Hematopoietic multipotent progenitor cell treated with erythropoietin and hydrocortisone succinate and interleukin-3 and kit ligand, for 15 days (in vitro differentiated cells): ENCODE data around the gene PLCL1.

ENCODE experiments used
- DNase-seq: peaks from one replicate; pipeline ENCODE4 v3.0.0-alpha.2; 2015; ENCODE audit warnings: low spot score

PLCL1 gene

DNA sequence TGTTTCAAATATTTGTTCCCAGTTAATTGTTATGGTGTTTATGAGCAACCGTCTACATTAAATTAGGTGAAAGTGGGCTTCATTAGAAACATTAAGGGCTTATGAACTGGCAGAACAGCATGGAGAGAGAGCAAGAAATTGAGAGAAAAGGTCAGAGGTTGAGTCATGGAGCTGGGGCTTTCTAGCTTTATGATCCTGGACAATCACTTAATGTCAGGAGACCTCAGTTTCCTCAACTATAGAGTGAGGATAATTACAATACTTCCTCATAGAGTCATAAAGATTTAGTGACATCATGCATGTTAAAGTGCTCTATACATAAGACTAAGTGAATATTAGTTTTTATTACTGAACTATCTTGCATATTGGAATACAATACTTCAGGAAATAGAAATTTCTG lies 83.9 kb downstream of the PLCL1 start:
- DNase-seq: no peak

DNA sequence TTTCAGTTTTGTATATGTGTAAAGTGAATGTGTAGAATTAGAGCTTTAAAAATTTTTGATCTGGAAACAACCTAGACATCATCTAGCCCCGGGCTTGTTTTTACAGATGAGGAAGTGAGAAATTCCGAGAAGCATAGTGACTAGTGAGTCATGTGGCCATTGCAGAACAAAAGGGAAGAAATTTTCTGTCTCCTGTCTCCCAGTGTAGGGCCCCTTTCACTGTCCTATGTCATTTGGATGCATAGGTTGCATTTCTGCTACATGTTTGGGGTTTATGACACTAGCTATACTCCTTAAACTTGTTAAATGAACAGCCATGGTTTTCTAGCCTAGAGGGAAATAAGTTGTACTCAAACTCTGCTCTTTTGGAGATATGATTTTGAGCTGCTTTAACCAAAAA lies 84.6 kb downstream of the PLCL1 start:
- DNase-seq: no peak

DNA sequence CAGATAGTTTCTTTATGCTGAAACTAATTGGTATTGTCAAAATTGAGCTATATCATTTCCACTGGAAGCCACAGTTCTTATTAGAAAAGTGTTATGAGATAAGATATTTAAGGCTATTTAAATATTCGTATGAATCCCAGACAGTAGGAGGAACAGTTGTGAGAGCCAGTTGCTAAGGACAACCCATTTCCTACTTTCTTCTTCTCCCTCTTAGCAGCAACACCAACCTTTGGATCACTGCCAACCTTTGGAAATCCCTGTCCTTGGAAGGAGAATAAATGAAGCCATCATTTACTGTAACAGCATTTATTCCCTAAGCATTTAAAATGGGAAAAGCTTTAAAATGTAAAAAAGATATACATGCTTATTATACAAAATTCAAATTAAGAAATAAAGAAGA lies 85.8 kb downstream of the PLCL1 start:
- DNase-seq: no peak

DNA sequence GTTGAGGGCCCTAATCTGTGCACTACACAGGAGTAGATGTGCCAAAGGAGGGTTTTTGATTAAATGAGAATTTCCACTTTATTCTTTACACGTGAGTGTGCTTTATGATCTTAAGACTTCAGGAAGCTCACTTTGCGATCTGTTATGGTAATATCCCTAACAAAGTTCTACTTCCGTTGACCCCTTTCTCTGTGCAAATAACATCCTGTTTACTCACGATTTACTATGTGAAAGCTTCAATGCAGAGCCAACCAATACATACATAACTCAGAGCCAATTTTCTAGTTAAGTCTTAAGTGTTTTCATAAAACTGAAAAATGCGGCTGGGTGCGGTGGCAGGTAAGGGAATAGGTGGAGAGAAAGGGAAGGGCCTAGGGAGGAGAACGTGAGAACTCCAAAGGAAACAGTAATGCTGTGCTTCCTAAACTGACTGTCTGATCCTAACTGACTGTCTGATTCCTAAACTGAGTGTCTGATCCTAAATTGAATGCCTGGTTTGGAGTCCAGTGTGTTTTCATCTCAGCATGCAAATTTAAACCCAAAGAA lies 87.6 kb downstream of the PLCL1 start:
- DNase-seq: no peak

DNA sequence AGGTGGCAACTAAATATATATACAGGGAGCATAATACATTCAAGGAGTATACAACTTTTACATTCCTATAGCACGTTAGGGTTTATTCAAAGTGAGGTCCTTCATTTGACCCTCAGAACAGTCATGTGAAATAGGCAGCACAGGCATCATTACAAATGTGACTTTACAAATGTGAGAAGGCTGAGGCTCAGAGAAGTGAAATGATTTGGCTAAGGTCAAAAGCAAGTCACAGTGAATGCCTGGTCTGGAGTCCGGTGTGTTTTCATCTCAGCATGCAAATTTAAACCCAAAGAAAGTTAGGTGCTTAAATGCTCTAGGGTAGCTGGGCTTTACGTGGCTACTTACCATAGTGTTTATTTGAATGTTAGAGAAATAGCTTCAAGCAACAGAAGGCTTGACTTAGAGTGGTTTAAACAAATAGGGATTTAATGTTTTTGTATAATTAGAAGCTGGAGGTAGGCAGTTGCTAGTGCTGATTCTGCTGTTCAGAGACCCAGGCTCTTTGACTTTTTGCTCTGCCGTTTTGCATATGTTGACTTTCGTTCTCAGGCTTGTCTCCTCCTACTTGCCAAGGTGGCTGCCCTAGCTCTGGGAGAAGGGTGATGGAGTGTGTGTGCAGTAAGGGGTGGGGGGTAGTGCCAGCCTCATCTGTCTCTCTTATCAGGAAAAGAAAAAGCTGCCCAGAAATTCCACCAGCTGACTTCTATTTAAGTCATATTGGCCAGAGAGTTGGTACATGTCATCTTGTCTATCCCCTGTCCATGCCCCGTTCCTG lies 89.2 kb downstream of the PLCL1 start:
- no peak for DNase-seq

DNA sequence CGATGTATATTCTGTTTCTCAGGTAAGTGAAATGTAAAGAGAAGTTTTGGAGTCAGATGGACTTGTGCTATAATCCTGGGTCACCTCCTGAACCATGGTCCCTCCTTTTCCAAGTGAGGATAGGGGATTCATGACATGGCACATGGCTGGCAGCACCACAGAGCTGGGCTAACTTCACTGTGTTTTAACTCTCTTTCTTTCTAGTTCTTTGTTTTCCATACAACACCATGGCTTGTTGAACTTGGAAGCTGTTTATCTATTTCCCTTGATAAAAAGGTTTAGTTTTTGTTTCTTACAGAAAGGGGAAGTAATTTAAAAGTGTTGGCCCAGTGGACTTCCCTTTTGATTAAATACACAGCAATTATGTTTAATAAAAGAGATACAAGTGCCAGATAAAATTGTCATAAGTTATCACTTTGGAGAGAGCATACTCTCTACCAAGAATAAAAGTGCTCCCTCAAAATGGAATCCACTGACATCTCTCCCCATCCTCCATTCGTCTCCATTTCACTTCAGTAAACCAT lies 90.4 kb downstream of the PLCL1 start:
- no peak for DNase-seq

DNA sequence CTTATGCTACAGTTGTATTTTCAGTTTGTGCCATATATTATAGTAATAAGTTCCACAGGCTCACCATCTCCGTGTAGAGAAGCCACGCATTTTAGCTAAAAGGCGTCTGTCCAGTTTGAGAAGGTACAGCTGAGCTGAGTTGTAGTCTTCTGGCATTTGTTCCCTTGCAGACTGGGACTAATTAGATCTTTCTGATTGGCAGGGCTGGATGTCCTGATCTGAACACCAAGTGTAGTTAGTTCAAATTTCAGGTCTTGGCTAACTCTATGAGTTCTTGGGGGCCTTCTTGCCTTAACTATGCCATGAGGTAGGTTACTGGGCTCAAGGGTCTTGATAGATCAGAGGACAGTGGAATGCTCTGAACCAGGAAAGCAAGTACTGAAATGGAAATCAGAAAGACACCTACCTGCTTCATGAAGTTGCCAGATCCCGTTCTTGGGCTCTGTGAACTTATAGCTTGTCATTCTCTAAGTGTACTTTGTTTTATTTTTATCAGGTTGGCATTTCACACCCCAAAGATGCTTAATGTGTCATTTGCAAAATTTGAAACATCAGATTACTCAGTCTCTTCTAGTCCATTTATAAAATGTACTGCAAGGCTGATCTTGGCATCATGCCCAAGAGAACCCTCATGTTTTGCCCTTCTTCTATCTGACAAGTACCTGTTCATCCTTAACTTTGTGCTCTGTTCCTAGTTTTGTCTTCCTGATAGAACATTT lies 93.7 kb downstream of the PLCL1 start:
- no peak for DNase-seq

DNA sequence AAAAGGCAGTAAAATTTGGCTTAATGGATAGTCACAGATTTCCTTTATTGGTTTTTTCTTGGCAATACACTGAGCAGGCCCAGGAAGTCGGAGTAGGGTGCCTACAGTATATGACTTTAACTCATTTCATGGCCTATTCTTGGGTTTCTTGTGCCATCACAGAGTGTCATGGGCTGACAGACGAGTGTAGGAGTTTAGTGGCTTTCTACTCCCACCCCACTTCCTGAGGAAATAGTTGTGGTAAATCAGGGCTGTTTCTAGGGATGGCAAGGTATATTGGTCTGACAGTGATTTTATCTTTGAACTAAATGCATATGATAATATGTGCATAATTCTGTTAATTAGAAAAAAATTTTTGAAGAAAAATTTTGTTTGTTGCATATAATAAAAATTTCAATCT lies 100.1 kb downstream of the PLCL1 start:
- DNase-seq: no peak

DNA sequence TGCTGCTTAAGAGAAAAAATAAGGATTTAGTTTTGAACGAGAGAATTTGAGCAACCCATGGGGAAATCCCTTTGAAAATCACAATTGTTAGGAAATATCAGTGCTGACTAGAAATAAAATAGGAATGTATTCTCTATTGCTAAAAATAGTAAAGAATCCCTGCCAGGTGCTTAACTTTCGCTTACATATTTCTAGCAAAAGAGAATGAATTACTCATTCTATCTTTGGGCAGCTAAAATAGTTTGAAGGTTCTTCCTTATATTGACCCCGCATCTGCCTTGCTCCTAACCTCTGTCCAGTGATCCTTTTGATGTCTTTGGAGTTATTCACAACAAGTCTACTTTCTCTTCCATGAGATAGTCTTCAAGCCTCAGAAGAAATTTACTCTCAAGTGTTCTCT lies 103.8 kb downstream of the PLCL1 start:
- no peak for DNase-seq

DNA sequence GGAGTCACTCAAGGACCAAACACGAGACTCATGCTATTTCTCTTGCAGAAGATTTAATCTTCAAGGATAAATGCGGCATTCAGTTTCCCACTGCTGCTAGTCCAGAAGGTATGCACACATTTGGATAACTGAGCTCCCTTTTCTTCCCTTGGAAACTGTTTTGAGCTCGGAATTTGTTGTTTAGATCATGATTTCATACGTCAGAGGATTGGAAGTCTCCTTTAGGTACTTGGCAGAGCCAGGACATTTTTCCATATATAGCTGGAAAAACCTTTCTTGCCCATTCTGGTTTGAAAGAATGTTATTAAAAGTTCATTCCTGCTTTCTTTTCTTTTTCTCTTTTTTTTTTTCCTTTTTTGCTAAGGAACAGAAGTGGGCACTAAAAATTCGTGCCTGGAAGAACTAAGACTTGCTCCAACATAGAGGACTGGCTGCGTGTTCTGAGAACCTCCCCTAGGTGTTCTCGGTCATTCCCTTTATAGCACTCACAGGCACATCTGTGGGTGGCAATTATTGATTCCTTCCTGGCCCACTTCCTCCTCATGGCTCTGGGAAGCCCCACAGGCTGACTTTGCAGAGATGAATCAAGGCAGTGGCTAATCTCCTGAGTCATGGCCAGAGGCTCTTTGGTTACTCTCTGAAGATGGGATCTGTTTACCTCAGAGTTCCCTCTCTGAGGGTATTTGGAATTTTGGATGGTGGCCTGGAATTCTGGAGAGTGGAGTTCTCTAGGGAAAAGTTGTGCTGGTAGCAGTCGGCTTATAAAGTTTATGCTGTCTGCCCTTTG lies 104.8 kb downstream of the PLCL1 start:
- DNase-seq: no peak

DNA sequence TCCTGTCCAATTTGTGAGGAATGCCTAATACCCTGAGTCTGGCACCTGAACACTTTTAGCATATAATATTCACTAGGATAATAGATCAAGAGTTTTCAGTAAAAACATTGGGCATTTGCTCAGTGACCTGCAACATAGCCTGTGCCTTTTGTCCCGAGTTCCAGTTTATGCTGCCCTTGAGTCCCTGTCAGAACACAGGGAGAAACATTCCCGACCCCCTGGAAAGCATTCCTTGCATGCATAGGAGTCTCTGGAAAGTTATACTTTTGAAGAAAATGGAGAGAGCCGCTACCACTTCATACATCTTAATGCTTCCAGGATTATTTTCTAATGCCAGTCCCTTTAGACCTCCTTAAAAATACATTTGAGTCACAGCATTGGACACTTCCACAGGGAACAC lies 107.3 kb downstream of the PLCL1 start:
- no peak for DNase-seq

DNA sequence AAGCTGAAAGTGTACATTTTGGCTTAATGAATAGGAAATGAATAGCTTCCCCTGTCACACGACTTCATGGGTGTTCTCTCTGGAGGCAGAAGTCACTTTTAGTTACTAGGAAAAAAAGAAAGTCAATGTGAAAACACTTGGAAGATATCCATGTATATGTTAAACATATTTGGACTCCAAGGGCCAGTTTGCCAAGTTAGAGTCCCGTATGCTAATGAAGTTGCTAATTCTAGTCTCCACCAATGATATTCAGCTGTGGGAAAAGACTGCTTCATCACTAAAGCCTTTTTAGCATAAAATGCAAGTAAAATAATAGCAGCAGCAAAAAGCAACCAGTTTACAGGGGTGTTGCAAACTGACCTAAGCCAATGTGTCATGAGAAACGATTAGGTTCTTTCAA lies 108.7 kb downstream of the PLCL1 start:
- DNase-seq: no peak

DNA sequence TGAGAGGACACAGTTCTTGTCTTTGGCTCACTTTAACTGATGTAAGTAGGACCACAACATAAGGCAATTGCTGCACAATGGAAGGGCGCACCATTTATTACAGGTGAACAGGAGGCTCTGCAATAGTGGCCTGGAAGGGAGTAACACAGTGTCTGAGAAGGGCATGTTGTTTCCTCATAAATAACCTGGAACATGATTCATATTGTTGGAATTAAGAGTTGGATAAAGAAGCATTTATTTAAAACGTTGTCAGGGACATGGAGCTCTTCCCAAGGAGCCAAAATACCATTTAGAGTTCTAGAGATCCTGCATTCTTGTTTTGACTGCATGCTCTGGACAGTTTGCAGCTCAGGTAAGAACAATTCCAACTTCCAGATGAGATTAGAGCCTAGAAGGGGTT lies 110.4 kb downstream of the PLCL1 start:
- no peak for DNase-seq

DNA sequence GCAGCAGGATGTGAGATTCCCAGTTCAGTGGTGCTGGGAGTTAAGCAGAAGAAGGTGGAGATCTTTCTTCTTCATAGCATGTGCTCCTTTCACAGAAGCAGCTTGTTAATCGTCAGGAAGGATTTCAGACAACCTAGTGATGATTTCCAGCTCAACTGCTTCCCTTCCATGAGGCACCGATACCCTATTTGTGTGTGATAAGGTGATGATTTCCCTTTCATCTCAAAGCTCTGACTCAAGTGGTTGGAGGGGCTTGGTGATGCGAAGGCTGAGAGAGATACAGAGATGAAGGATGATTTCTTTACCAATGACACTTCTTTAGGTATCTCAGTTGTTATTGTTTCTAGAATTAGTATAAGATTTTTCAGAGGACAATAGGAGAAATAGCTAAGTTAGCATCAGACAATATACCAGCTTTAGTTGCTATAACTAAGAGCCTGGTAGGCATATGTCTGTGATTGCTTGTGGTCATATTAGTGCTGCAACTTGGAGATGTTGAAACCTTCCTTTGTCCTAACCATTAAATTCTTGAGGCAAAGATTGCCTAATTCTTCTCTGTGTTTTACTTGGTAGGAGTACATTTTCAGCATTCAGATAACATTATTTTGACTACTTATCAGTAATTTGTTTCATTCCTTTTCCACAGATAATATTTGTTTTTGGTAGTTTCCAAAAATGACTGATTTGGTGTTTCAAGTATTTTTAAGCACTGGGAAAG lies 111.3 kb downstream of the PLCL1 start:
- DNase-seq: no peak

DNA sequence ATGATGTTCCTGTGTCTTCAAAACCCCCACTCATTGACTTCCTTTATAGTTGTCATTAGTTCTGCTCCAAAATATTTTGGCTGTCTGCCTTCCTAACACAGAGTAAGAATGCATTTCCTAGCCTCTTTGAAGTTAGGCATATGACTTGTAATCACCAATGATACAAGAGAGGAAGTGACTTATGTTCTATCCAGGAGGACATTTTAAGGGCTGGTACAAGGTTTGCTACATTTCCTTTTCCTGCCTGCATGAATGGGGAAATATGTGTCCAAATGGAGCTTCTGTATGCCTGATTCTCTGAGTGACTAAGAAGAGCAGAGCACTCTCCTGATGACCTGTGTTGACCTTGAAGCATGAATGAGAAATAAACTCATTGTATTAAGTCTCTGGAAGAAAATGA lies 115.1 kb downstream of the PLCL1 start:
- DNase-seq: no peak

DNA sequence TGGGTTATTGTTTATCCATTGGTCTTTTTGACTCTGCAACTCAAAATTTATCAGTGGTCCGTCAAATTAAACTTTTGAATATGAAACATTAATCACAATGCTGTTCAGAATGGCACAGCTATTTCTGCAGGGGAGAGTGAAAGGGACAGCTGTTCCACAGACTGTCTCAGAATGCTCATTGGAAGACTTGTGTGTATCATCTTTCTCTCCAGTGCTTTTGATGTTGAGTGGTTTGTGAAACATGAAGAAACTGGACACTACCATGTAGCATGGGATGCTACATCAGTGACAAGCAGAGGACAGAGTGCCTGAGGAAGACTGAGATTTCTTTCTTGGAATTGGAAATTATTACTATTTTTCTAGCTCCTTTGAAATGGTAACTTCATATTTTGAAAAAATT lies 115.7 kb downstream of the PLCL1 start:
- no peak for DNase-seq

DNA sequence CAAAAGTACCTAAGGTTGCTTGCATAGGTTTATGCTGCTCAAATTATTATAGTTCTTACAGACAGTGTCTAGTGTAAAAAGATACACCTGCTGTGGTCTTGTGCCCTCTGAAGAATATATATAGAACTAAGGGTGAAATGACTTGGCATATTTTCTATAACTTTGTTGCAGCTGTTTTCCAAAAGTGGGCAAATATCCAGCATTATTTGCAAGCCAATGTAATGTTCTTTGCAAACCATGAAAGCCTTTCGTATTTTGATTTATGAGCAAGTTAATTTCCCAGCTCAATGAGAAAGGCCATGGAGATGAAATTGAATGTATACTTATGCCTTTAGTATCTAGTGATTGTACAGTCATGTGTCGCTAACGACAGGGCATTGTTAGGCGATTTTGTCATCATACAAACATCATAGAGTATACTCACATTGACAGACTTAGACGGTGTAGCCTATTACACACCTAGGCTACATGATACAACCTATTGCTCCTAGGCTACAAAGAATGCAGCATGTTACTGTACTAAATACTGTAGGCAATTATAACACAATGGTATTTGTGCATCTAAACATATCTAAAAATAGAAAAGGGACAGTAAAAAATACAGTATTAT lies 116.3 kb downstream of the PLCL1 start:
- no peak for DNase-seq

DNA sequence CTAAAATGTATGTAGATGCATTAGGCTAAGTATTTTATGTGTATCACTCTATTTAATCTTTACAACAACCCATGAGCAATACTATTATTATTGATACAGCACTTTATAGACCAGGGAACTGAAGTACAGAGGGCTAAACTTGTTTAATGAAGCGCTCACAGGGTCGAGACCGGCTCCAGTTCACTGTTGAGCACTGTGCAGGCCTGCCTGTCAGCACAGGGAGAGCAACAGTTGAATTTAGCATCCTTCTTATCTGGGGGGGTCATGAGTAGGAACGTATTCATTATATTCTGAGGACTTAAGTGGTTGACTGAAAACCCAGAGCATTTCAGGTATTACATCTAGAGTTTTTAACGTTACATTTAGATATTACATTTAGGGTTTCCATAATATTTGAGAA lies 120.1 kb downstream of the PLCL1 start:
- DNase-seq: no peak

DNA sequence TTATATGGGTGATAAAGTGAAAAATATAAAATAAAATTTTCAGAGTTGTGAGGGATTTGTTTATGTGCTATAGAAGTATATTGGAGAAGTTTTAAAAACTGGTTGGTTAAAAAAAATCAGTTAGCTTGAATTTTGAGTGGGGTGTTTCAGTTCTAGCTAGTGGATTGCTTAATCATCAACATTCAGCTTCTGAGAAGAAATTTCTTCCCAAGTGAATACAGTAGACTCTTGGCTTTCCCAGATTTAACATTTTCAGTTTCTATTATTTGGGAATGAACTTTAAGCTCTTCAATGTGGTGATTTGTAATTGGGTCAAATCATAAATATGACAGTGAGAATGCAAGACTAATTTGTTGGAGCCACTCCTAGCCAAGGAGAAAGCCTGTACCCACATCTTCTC lies 120.8 kb downstream of the PLCL1 start:
- no peak for DNase-seq

DNA sequence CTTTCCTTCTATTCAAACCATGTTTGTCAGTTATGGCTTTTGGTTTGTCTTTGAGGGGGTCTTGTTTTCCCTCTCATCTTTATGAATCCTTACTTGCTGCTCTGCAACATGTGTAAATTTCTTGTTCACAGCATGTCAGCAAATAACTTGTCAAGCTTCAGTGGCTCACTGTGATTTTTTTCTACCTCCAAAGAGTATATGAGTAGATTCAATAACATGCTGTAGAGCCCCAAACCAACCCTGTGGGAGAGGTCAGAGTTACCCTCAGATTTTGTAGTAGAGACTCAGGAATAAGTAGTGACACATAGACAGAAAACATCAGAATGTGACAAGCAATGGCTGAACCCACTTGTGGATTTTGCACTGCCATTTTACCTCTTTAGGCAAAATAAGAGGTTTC lies 121.6 kb downstream of the PLCL1 start:
- no peak for DNase-seq

DNA sequence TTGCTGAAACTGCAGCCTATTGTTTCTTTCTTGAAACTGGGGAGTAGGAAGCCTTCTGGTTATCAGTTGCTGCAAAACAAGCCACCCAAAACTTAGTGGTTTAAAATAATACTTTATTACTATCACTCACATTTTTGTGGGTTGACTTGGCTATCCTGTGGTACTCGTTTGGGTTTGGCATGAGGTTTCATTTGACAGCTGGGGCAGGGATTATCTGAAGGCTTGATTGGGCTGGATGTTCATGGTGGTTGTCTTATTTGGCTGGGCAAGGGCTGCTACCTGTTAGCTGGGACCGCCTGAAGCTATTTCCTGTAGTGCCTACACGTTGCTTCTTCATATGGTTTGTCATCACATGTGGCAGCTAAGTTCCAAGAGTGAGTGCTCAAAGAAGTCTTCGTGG lies 122.3 kb downstream of the PLCL1 start:
- DNase-seq: no peak
